Ovary (tissue), 3 donors: ENCODE measurements around the gene HAUS6.

Experiments
- EP300 ChIP-seq: sonication (generic); formaldehyde crosslinking; IDR thresholded peaks from one replicate; pipeline ENCODE4 v1.6.1; 2017; ENCODE audit warnings: antibody characterized with exemption
- POLR2A ChIP-seq: fragments of 450-650 bp; IDR thresholded peaks from one replicate; pipeline ENCODE4 v1.6.1; 2017; ENCODE audit warnings: antibody characterized with exemption, mild to moderate bottlenecking, moderate library complexity
- TF ChIP-seq, protein P1 (sequence below), 3 donors: fragments of 450-650 bp in 2 of 3; fragments of 200-600 bp in 1 of 3; IDR thresholded peaks; one replicate each; pipeline versions ENCODE4 v1.5.1 to v1.8.0; 2016 to 2022; ENCODE audit warnings: antibody characterized with exemption in 3 of 3, mild to moderate bottlenecking in 1 of 3
- donor health status: DM: no; HTN: no; CAD: no.

DNA sequence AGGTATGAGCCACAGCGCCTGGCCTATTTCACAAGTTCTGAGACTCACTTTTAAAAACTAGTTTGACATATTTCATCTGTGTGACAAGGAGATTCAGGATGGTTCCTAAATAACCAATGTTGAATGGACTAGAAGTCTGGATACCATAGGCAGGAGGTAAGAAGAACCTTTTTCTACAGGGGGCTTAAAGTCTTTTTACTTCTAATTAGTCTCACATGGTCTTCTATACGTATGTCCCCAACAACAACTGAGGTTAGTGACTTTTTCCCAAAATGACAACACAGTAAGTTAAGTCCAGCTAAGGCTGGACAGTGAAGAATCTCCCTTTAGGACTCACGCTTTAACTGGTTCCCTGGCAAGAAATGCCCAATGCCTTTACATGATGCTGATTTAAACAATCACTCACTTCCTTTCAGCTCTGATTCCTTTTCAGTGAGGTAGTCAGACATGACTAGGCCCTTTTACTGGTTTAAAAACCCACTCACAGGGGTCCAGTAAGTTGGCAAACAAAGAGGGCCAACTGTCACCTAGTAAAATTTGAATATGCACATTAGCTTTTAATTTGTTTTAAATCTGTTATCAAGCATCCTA, 12.1 kb upstream of the HAUS6 start:
- TF ChIP-seq, protein P1, sequence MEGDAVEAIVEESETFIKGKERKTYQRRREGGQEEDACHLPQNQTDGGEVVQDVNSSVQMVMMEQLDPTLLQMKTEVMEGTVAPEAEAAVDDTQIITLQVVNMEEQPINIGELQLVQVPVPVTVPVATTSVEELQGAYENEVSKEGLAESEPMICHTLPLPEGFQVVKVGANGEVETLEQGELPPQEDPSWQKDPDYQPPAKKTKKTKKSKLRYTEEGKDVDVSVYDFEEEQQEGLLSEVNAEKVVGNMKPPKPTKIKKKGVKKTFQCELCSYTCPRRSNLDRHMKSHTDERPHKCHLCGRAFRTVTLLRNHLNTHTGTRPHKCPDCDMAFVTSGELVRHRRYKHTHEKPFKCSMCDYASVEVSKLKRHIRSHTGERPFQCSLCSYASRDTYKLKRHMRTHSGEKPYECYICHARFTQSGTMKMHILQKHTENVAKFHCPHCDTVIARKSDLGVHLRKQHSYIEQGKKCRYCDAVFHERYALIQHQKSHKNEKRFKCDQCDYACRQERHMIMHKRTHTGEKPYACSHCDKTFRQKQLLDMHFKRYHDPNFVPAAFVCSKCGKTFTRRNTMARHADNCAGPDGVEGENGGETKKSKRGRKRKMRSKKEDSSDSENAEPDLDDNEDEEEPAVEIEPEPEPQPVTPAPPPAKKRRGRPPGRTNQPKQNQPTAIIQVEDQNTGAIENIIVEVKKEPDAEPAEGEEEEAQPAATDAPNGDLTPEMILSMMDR (IDR thresholded peaks at IDR 0.05), result no peak
- TF ChIP-seq EP300 (no peak), POLR2A (no peak)
